Skin epidermis (tissue), 12 donors: ENCODE data around the gene STXBP5.

Source experiments
- H3K27ac ChIP-seq, 21 experiments: fragments of 200-600 bp; sonication (generic) in 11 of 21; one replicate each; pipeline ENCODE4 v1.5.0; 2020; ENCODE audit warnings: mild to moderate bottlenecking in 3 of 21, inconsistent platforms in 2 of 21, moderate library complexity in 2 of 21
- H3K4me3 ChIP-seq, 7 experiments: fragments of 200-600 bp; sonication (generic) in 2 of 7; one replicate each; pipeline ENCODE4 v1.5.0; 2020; ENCODE audit warnings: inconsistent platforms in 2 of 7, mild to moderate bottlenecking in 2 of 7, moderate library complexity in 1 of 7

STXBP5 gene

DNA sequence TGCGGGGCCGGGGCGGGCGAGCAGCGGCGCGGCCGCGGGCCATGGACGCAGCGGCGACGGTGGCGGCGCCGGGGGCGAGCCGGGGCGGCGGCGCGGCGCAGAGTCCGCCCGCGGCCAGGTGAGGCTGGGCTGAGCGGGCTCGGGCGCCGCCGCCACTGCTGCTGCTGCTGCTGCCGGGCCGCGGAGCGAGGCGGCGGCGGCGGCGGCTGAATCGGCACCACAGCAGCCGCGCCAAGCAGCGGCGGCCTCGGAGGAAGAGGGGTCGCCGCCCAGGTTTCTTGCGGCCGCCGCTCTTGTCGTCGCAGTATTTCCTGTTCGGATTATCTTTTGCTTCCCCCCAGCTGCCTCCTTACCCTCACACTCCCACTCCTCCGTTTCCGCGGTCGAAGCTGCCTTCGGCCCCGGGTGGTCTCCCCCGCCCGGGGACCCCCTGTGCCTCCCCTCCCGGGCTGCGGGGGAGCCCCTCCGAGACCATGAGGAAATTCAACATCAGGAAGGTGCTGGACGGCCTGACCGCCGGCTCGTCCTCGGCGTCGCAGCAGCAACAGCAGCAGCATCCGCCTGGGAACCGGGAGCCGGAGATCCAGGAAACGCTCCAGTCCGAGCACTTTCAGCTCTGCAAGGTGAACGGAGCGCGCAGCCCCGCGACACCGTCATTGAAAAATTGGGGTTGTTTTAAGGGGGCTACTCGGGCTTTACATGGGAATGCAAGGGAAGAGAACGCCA is at the start of gene STXBP5:
TSS of gene STXBP5 (plus strand) at position 358 of the 726 bp plus-strand sequence. CDS start at position 474, 116 bp downstream.
- Histone ChIP-seq H3K27ac (peak within 1 kb of the TSS; percentile 52 to 97 (median 94)), H3K4me3 (peak within 1 kb of the TSS; percentile 68 to 95 (median 86))

DNA sequence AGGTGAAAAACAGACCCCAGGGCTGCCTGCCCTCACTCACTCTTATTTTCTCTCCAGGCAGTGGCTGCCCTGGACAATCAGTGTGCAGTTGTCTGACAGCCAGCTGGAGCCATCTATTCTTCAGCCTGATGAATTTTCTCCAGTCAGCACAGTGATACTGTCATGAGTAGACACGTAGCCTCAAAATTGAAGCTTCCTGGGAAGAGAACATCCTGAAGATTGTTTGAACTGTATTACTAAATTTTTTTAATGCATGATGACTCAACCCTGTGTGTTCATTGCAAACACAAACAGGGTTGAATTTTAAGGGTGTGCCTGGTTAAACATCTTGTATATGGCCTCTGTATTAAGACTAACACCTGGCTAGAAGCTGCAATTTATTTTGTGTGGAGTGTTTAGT is 49.8 kb upstream of the STXBP5 start:
- H3K4me3 ChIP-seq: no peak overlapping the region
- peak overlapping the region in 1 of 21 experiments; percentile 3 for H3K27ac ChIP-seq

DNA sequence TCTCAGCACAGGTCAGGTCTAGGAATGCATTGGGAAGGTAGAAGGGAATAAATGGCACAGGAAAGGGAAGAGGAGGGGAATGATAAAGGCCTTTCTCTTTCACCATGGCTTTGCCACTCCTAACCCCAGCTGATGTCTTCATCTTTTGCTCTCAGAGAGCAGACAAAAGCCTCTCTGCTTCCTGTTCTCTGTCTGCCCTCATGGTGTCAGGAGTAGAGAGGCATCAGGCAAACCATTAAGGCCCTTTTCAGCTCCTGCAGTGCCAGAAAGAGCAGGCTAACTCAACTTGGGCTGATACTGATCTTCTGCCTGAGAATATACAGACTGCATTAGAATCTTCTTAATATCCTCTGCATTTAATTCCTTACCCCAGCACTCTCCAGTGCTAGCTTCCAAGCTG is 48.0 kb upstream of the STXBP5 start:
- Histone ChIP-seq H3K4me3 (no peak overlapping the region), H3K27ac (no peak overlapping the region)

DNA sequence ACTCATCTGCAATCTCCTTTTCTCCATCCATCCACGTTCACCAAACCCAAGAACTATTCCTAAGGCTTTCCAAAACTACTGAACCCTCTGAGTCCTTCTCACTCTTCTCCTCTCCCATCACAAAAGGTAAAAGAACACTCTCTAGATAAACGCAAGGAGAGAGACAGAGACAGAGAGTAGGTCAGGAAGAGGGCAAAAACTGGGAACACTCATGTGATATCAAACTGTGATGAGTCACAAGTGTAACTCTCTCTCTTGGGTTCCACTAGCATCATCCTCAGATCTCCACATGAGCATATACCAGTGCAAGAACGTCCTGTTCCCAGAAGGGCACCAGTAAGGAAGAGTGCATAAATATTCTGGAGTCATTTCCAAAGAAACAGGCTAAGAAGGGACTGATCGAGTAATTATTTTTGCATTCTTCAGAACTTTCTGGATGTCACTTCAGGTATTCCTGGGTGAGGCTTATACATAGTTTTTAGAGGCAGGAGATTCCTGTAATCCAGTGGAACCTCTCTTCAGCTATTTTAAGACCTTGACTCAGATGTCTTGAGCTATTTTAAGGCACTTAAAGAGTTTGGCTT is 47.3 kb upstream of the STXBP5 start:
- H3K4me3 ChIP-seq: no peak overlapping the region
- H3K27ac ChIP-seq: no peak overlapping the region

DNA sequence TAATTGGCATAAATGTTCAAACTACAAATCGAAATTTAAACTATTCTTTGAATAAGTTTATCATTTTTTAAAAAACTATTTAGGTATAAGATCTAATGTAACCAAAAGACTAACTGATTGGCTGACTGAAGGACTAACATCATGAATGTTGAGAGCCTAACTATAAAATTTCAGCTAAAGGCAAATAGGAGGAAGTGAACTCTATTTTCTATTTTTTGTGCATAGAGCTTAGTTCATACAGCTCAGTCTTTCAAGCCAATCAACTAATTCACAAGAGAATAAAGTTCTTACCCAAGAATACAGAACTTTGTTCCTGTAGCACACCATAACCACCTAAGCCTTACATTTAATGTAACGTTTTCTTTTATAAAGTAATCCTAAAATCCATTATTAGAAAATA is 46.3 kb upstream of the STXBP5 start:
- Histone ChIP-seq H3K4me3 (no peak overlapping the region), H3K27ac (no peak overlapping the region)

DNA sequence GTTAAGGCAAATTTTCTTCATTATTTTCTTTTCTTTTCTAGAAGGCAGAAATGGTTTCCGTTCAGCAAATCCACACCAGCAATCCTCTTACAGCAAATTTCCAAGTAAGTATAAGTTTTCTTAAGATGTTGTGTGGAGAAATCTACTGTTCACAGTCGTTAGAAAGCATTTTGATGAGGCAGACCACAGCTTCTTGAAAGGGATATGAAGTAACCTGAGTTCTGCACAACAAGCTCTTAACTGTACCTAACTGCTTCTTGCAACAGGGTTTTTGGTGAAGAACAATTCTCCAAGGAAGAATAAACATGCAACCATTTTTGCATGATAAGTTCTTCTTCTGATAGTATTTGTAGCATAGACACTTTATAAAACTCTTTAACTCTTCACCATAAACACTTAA is 45.3 kb upstream of the STXBP5 start:
- no peak overlapping the region for H3K27ac ChIP-seq
- H3K4me3 ChIP-seq: no peak overlapping the region

DNA sequence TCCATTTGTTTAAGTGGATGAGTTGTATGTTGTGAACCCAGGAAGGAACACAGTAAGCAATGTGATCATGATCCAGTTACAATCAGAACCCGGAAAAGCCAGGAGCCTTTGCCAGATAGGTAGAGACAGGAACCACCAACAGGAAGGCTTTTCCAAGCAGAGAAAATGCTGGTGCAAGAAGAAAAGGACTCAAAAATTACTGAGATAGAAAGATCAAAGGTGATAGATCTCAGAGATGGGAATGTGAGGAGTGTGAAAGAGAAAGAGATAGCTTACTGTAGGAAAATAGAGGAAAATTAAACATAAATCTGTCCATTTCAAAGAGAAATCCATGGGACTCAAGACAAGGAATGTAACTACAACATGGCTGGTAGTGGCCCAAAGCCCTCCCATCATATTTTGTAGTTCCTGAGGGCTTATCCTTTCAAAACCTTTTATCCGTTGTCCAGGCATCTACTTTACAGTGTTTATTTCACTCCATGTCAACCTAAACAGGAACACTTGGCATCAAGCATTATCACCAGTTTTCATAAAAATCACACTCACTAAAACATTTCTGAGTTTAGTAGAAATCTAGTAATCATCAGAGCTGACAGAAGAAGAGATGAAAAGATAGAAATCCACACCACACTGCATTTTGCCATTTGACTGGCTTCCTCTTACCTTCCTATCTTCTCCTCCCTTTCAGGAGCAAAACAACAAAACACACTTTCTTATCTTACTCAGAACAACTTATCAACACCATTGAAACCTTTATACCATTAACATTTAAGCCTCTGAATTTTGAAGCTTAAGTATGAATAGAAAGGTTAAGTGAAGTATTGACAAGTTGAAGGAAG is 44.5 kb upstream of the STXBP5 start:
- no peak overlapping the region for H3K27ac ChIP-seq
- H3K4me3 ChIP-seq: no peak overlapping the region

DNA sequence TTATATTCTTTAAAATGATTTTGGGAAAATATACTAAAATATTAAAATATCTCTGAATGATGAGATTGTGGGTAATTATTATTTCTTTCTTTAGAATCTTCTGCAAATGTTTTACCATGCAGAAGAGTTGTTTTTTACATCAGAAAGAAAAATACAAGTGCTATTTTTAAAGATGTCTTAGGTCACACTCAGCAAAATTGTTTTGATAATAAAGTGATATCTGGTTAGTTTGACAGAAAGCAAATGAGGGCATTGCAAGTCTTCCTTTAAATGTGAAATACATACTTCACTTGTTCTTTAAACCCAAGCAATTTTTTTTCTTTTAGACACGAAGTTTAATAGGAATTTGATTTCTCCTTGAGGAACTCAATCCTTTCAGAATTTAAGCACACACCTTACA is 43.6 kb upstream of the STXBP5 start:
- no peak overlapping the region for H3K27ac ChIP-seq
- no peak overlapping the region for H3K4me3 ChIP-seq

DNA sequence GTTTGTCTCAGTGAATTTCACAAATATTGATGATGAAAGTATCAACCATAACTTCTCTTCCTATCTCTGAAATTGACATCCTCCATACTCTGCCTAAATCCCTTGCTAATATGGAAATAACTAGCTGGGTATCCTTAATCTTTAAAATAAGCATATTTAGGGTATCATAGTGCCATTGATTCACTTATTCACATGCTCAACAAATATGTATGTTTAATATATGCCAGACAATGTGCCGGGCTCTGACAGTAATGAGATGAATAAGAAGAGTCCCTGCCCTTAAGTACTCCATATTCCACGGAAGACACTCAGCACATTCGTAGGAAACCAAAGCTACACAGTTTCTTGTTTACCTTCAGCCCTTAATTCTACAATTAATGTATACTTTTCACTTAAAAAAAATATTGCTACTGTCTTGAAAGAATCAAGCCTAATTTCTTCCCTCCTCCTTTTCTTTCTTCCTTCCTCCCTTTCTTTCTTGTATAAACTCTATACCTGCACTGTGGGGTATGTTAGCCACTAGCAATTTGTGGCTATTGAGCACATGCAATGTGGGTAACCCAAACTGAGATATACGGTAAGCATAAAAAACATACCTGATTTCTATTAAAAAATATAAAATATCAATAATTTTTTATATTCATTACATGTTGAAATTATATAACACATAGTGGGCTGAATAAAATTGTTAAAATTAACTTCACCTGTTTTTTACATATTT is 42.8 kb upstream of the STXBP5 start:
- Histone ChIP-seq H3K4me3 (no peak overlapping the region), H3K27ac (no peak overlapping the region)

DNA sequence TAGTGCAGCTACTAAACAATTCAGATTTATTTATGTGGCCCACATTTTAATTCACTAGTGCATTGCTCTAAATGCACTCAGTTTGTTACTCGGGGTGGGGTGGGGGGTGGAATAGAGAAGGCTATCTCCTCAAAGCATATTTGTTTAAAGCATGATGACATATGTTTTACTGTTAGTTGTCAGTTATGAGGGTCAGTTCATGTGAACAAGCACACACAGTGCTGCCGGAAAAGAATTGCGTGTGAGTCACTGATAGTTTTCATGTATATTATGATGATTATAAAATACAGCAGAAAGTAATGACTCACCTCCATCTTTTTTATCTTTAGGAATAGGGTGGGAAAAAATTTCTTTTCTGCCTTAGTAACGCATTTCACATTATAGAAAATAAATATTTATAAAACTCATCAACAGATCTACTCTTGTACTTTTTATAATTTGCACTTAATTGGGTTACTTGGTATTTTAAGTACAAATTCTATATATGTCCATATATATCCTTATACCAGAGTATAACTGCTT is 42.2 kb upstream of the STXBP5 start:
- H3K27ac ChIP-seq: no peak overlapping the region
- H3K4me3 ChIP-seq: no peak overlapping the region

DNA sequence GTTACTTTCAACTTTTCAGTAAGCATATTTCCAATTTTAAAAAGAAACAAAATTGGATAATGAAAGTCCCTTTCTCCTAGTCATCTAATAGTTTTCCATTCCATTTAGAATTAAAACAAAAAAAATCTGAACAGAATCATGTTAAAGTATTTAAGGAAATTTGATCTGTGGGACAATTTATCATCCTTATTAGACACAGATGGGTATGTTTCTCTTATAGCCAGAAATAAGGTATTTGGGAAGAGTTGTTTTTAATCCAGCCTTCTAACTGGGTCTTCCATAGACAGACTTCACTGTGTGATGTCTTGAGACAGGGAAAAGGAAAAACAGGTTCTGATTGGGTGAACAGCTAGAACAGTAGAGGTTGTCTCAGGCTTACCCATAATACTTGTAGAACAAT is 39.5 kb upstream of the STXBP5 start:
- H3K4me3 ChIP-seq: no peak overlapping the region
- H3K27ac ChIP-seq: no peak overlapping the region

DNA sequence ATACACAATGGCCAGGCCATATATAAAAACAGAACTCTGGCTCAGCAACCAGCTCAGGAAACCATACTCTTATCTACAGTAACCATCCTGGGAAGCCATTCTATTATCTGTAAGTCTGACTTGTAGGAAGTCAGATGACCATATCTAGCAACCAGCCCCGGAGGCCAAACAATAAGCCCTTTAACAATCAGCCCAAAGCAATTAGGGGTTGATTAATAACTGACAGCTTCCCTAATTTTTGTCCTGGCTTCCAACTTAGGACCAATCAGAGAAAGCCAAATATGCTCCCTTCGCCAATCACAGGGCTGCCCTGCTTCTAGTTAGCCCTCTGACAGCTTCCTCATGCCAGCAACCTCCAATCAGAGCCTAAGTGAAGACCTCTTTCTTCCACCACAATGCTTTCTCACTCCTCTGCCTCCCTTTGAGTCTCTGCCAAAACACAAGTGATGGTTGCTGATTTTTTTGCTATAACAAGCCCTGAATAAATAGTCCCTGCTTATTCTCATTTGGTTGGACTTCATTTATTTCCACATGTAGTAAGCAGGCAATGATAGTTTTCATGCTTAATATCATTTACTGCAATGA is 37.8 kb upstream of the STXBP5 start:
- Histone ChIP-seq H3K4me3 (no peak overlapping the region), H3K27ac (no peak overlapping the region)

DNA sequence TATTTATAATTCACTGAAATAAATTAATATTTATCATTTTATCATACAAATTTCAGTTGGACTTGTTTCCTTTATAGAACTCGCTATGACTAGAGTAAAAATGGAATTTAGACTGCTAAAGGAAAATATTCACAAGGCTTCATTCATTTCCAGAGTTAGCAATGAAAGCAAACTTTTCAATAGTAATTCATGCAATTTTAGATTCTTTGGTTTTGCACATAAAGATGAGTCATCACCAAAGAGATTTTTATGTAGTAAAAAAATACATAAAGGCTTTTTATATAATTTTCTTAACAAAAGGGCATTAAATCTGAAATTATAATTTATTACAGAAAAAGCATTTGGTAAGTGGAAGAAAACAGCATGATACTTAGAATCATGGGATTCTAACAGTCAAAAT is 37.2 kb upstream of the STXBP5 start:
- Histone ChIP-seq H3K27ac (no peak overlapping the region), H3K4me3 (no peak overlapping the region)

DNA sequence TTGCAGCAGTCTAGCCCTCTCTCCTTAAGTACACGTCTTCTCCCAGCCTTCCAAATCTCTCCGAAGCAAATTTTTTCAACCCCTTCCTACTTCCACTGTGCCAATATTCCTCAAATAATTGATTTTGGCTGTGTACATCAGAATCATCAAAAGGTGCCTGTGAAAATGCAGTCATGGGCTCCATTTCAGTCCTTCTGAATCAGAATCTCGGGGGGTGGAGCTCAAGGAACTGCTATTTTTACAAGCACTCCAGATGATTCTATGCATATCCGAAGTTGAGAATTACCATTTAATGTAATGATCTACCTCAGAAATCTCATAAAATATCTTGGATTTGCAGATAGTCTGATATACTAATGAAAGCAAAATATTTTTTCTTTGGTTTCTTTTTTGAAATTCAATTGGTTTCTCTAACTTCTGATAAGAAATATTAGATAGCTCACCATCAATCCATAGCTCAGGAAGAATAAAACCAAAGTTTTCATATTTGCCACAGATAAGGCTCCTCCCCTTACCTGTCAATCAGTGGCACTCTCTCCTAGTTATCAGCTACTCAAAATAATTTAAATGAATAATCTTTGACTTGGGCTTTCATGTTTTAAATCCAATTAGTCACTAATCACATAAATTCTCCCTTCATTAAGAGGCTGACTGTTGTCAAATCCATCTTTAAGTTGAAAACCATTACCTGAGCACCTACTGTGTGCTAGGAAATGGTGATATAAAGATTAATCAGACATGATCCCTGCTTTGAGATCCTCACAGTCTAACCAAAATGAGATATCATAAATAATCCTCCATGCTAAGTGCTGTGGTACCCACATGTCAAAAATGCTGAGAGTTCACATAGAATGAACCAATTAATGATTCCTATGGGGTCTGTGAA is 36.4 kb upstream of the STXBP5 start:
- Histone ChIP-seq H3K4me3 (no peak overlapping the region), H3K27ac (no peak overlapping the region)

DNA sequence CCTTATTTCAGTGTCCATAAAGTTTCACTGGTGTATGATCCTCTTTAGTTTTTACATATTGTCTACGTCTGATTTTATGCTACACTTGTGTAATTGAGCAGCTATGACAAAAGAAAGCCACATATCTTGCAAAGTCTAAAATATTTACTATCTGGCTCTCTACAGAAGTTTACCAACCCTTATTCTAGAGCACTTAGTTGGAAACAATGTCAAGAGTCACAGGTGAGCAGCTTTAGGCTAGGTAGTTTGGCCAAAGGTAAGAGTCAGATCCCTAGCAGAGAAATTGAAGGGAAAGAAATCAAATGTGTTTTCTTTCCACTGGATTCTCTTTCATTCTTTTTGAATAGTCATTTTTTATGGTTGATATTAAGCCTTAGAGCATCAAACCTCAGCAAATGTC is 34.7 kb upstream of the STXBP5 start:
- H3K27ac ChIP-seq: peak overlapping the region in 1 of 21 experiments; percentile 10
- H3K4me3 ChIP-seq: no peak overlapping the region

DNA sequence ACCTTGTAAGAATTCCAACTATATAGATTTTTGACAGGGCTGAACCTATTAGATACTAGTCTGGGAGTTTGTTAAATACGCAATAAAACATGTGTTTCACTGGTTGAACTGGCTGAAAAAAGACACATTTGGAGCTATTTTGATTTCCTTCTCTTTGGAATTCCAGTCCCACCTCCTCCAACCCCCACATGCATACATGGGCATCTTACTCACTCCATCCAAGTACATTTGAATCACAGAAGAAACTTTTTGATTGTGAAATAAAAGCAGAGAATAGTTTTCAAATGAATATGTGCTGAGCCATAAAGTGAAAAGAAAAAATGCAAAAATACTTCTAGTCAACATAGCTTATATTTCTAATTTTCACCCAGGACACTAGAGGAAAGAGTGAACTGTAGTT is 33.9 kb upstream of the STXBP5 start:
- H3K4me3 ChIP-seq: no peak overlapping the region
- peak overlapping the region in 2 of 21 experiments; percentile 3 to 10 for H3K27ac ChIP-seq

DNA sequence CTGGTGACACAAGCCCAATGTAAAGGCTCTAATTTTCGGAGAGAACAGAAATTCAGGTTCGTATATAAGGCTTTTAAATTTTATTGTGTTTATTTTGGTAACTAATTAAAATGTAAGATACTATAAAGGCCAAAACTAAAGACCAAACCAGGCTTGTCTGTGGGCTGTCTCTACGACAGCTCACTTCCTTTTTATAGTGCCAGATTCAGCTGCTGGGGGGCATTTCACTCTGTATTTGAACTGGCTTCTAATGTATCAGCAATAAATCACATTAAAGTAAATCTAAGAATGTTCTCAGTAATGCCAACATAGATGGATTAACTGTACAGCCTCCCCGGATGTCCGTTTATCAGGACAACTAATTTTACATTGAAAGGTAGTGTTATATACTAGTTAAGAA is 31.1 kb upstream of the STXBP5 start:
- H3K27ac ChIP-seq: no peak overlapping the region
- no peak overlapping the region for H3K4me3 ChIP-seq

DNA sequence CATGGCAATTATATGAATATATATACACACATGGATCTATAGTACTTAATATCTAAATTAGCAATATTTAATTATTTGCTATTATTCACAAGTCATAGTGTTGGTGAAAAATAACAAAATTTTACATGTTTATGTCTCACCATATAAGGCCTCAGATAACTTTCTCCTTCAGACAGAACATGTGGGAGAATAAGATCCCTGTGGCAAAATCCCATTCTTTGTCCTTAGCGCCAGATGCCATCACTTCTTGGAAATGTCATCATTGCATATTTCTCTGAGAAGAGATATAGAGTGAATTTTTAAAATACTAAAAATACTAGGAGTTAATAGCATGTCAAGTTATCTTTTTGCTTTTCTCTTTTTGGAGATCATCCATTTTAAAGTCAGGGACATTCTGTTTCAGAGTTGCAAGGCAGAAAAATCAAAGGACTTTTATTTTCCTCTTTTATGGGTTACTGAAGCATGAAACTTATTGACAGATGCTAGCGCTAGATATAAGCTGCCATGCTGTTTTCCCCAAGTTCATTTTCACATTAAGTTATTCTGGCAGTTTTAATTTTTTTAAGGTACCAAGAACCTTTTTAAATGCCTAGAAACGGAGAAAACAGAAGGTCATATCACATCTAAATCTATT is 30.4 kb upstream of the STXBP5 start:
- Histone ChIP-seq H3K27ac (no peak overlapping the region), H3K4me3 (no peak overlapping the region)
